HG03108 (cell line): ENCODE results near the gene YWHAE.
"Not testable (repeated sequence)": the region's sequence is repeated elsewhere in the genome, so short reads cannot be mapped to it uniquely, and the experiment has no call there.

Experiments used
- ATAC-seq: cut with Tn5 transposase; IDR thresholded peaks from one replicate; pipeline ENCODE4 v1.9.1; 2021; ENCODE audit warnings: moderate library complexity; ENCODE audit not compliant: unreplicated experiment

The YWHAE gene

GRCh38 chr17:1413281-1413791, 13.3 kb upstream of the YWHAE start:
- no peak for ATAC-seq

- no peak for ATAC-seq
These were observed 12.4 kb upstream of the YWHAE start for GRCh38 chr17:1412185-1413110.

- no peak for ATAC-seq
These were observed 2.2 kb upstream of the YWHAE start for GRCh38 chr17:1402262-1402586.

- no peak for ATAC-seq
These were observed 917 bp downstream of the YWHAE start for GRCh38 chr17:1398931-1399678.

GRCh38 chr17:1398028-1398427, 2.0 kb downstream of the YWHAE start:
- no peak for ATAC-seq

- ATAC-seq: not testable (repeated sequence)
These were observed 4.0 kb downstream of the YWHAE start for GRCh38 chr17:1395876-1396665.

- ATAC-seq: no peak
These were observed 8.4 kb downstream of the YWHAE start for GRCh38 chr17:1391577-1391976.

- no peak for ATAC-seq
These were observed 9.3 kb downstream of the YWHAE start for GRCh38 chr17:1390432-1391367.

GRCh38 chr17:1387490-1388227, 12.4 kb downstream of the YWHAE start:
- not testable (repeated sequence) for ATAC-seq

- ATAC-seq: not testable (repeated sequence)
These were observed 13.3 kb downstream of the YWHAE start for GRCh38 chr17:1386675-1387190.

- ATAC-seq: no peak
These were observed 13.8 kb downstream of the YWHAE start for GRCh38 chr17:1386265-1386664.

GRCh38 chr17:1385861-1386260, 14.2 kb downstream of the YWHAE start:
- no peak for ATAC-seq

- no peak for ATAC-seq
These were observed 15.1 kb downstream of the YWHAE start for GRCh38 chr17:1384905-1385435.

- no peak for ATAC-seq
These were observed 20.1 kb downstream of the YWHAE start for GRCh38 chr17:1379930-1380313.

GRCh38 chr17:1379208-1379929, 20.7 kb downstream of the YWHAE start:
- ATAC-seq: no peak

GRCh38 chr17:1378476-1378860, 21.6 kb downstream of the YWHAE start:
- ATAC-seq: not testable (repeated sequence)

- ATAC-seq: no peak
These were observed 22.7 kb downstream of the YWHAE start for GRCh38 chr17:1377334-1377733.

GRCh38 chr17:1376061-1376460, 24.0 kb downstream of the YWHAE start:
- no peak for ATAC-seq
